HG02840 (cell line): ENCODE measurements around the gene PADI4.

ENCODE experiments used
- ATAC-seq: cut with Tn5 transposase; IDR thresholded peaks from one replicate; pipeline ENCODE4 v1.9.1; 2021; ENCODE audit warnings: mild to moderate bottlenecking, moderate library complexity, moderate number of reproducible peaks; ENCODE audit not compliant: unreplicated experiment, low FRiP score

Gene PADI4

GRCh38 chr1:17281775-17282181 lies 26.2 kb upstream of the PADI4 start:
- no peak for ATAC-seq

GRCh38 chr1:17282836-17283235 lies 25.2 kb upstream of the PADI4 start:
- ATAC-seq: no peak

DNA sequence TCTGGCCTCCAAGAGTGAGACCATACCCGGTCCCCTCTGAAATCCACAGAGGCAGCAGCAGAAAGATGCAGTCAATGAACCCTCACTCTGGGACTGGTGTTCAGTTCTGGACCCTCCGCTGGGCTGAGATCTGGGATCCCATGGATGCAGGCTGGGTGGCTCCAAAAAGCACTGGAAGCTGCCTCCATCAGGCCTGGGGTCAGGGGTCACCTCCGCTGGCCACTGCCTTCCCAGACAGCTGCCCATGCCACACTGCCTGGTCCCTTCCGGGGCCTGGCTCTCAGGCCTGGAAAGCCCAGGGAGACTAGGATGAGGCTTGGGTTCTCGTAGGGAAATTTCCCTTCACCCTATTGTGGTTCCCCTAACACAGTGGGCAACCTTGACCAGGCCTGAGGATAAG lies 21.4 kb upstream of the PADI4 start:
- no peak for ATAC-seq

GRCh38 chr1:17287130-17287776 lies 20.7 kb upstream of the PADI4 start:
- no peak for ATAC-seq

DNA sequence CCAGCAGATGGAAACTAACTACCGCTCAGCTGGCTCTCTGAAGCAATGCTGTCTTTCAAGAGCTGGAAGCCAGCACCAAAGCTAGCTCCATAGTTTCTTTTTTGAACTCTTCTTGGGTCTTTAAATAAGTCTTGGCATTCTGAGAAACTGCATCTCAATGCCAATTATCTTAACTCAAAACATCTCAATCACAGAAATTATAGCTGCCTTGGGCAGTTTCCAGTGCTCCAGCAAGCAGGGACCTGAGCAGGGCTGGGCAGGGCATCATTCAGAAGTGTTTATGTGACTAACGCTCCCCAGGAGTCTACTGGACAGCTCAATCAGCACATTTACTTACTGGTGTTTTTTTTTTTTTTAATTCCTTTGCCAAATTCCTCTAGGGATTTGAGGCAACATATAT lies 18.3 kb upstream of the PADI4 start:
- ATAC-seq: no peak

DNA sequence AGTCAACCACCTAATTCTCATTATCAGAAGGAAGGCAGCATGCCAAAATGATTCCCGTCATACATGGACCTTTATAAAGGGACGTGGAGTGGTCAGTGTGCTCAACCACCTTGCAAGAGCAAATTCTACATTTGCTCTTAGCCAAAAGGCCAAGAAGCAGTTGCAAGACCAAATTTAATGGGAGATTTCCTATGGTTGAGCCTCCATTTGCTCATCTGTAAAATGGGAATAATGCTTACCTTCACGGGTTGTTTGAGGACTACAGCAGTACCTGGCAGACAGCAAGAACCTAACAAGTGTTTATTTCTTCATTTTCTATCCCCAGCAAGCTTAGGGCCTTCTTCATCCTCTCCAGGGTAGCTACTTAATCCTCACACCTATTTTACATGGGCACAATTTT lies 17.4 kb upstream of the PADI4 start:
- no peak for ATAC-seq

DNA sequence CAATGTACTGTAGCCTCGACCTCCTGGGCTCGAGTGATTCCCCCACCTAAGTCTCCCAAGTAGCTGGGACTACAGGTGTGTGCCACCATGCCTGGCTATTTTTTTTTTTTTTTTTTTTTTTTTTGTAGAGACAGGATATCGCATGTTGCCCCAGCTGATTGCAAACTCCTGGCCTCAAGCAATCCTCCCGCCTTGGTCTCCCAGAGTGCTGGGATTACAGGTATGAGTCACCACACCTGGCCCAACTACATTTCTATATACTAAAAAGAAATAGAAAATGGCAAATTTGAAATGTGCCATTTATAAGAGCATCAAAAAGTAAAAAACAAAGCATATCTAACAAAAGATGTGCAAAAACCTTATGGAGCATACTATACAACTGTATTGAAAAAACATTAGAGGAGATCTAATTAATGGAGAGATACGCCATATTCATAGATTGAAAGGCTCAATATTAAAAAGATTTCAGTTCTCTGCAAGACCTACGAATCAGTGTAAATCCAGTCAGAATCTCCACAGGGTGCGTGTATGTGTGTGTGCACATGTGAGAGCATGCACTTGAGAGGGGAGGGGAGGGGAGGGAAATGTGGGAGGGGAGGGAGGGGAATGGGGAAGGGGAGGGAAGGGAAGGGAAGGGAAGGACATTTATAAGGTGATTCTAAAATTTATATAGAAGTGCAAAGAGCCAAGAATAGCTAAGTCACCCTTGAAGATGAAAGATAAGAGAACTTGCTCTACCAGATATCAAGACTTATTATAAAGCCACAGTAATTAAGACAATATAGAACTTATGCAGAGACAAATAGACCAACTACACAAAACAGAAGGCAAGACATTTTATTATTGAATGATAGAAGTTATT lies 15.5 kb upstream of the PADI4 start:
- no peak for ATAC-seq

- no peak for ATAC-seq
Observed at GRCh38 chr1:17293681-17294425, 14.1 kb upstream of the PADI4 start.

GRCh38 chr1:17295292-17295691 lies 12.7 kb upstream of the PADI4 start:
- ATAC-seq: no peak

DNA sequence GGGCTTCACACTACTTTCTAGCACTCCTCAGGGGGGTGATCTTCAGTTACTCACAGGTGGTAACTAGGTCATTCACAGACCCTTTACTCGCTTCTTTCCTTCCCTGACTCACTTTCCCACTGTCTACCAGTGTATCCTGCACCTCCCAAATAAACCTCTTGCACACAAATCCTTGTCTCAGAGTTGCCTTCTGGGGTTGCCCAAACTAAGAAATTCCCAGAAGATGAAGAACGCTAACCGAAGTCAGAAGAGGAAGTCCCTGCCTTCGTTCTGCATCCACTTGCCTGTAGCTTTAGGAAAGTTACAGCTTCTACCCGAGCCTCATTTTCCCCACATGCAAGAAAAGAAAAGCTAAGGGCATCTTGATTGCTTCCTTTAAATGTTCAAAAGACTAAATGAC lies 11.9 kb upstream of the PADI4 start:
- no peak for ATAC-seq

- ATAC-seq: no peak
Observed at GRCh38 chr1:17297991-17298390, 10.0 kb upstream of the PADI4 start.

DNA sequence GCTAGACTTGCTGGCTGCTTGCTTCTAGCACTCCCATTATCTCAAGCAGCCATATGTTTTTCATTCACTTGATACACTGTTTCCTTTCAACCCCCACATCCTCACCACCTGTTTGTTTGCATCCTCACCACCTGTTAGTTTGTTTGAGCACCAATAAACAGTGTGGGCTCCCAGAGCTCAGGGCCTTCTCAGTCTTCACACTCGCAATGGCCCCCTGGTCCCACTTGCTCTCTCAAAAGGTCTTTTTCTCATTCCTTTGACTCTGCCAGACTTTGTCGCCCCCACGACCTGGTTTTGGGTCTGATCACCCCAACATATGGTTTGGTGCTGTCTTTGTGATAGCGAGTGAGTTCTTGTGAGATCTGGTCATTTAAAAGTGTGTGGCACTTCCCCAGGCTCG lies 6.2 kb upstream of the PADI4 start:
- ATAC-seq: no peak

- no peak for ATAC-seq
Observed at GRCh38 chr1:17304151-17304825, 3.7 kb upstream of the PADI4 start.

GRCh38 chr1:17304826-17305175 lies 3.2 kb upstream of the PADI4 start:
- no peak for ATAC-seq

DNA sequence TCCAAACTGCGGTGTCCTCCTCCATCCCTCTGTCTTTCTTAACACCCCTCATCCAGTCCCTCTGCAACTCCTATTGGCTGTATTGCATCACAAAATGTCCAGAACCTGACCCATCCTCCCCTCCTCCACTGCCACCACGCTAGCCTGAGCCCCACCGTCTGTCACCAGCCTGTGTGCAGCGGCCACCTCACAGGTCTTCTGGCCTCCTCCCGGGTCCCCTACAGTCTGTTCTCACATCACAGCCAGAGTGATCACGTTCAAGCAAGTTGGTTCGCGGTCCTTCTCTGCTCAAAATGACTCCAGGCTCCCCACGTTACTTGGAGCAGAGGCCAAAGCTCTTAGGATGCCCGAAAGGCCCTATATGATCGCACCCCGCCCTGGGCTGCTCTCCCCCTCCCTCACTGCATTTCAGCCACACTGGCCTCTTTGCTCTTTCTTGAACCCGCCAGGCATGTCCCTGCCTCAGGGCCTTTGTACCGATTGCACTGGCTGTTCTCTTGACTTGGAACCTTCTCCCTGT lies 2.4 kb upstream of the PADI4 start:
- no peak for ATAC-seq

DNA sequence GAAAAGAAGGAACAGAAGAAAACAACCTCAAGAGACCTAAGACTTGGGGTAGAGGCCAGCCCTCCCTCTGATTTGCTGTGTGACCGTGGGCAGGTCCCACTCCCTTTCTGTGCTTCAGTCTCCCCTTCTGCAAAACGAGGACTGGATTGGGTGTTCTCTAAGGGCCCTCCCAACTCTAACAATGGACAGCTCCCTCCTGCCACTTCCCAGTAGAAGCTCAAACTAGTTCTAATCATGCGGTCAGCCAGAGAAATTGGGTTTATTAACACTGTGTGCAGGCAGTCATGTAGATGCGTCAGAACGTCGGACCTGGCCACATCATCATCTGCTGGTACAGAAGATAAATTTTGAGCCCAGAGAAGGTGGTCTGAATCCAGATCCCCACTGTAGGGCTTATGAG lies 1.6 kb upstream of the PADI4 start:
- no peak for ATAC-seq

DNA sequence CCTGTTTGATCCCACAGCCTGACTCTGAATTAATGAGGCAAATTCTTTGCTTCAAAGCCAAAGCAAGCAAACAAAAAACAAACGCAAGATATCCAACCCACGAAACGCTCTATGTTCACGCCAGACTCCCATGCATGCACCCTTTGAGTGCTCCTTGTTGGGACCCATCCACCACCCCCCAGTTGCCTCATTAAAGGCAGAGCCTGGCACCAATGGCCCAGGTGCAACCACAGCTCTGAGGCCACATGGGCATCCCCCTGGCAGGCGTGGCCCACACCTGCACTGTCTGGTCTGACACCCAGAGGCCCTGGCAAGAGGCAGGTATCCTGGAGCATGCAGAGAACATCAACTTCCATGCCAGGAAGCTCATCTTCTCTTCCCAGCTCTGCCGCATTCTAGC lies 1.1 kb upstream of the PADI4 start:
- no peak for ATAC-seq

GRCh38 chr1:17307329-17307728 lies 668 bp upstream of the PADI4 start:
- no peak for ATAC-seq

DNA sequence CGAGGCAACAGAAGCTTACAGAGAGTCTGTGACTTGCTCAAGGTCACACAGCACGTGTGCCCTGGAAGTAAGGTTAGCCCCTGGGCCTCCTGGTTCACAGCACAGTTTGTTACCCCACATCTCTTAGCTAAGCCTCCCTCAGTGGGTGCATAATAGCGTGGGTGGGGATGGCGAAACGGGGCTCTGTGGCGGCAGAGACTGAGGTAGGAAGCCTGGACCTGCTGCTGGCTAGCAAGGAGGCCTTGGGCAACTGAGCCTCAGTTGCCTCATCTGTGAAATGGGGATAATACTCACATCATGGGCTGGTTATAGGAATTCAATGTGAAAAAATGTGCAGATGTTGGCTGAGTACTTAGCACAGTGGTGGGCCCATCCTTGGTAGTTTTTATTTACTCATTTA lies 596 bp downstream of the PADI4 start:
- no peak for ATAC-seq

DNA sequence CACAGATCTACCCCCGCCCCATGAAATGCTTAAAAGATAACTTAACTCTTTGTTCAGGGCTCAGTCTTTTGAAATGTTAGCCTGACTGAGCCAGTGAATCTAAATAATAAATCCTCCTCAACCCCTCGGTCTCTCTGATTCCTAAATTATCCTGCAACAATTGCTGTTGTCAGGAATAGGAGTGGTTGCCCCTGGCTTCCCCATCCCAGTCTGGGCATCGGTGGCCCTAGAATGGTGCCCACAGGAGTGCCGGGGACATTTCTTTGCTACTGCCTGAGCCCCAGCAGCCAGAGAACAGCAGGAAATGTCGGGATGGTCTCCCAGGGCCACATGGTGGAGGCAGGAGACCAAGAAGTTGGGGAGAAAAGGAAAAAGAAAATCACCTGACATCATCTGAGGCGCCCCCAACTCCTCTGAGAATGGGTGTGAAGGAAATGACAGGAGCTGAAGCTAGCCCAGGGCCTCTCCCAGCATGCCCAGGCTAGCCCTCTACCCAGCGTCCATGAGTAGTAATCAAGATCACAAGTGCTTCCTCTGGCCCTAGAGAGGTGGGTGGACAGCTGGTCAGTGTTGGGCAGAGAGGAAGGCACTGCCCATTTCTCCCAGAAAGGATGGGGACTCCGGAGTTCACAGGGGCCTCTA lies 1.6 kb downstream of the PADI4 start:
- ATAC-seq: no peak
